Heart left ventricle (tissue), 13 donors: Measurements from ENCODE around the gene OLIG2.

Experiments used
- CTCF ChIP-seq, 12 donors: fragments of 200-600 bp; sonication (generic) in 4 of 12; IDR thresholded peaks; one replicate each; pipeline versions ENCODE4 v1.5.0 to v1.8.0; 2018 to 2022; ENCODE audit warnings: antibody characterized with exemption in 12 of 12, mild to moderate bottlenecking in 5 of 12
- POLR2A ChIP-seq, 2 donors: fragments of 450-650 bp; IDR thresholded peaks; one replicate each; pipeline ENCODE4 v1.6.1; 2017; ENCODE audit warnings: antibody characterized with exemption in 2 of 2, mild to moderate bottlenecking in 2 of 2, moderate library complexity in 2 of 2
- donor health status: ischemic (EF 13 %, LVEDD 7.1; RV severe dilation, severe dysfunction).
- donor health status: DM: no; HTN: yes; CAD: no.
- donor health status: DM: no; HTN: no; CAD: no.
- donor health status: ischemic (EF 25% LVEDD 6.9; RV normal size, moderate dysfunction).
- donor health status: ischemic (EF 25% LVEDD 5.7; RV mildly dilated, moderate dysfunction).
- donor health status: ischemic (EF 35%, LVEDD 5.7; RV mildly dilated, moderate dysfunction).
- donor health status: nonischemic (EF 11% LVEDD 7.7; RV severe dilation, severe dysfunction).
- donor health status: DM: yes; HTN: yes; CAD: no.
- donor health status: PGD.
- donor health status: ischemic (EF 29% LVEDD 5.4; RV normal size, mild dysfunction).
- donor health status: nonischemic (EF 23%, LVEDD 6.1; RV moderate dilation, normal function).

DNA sequence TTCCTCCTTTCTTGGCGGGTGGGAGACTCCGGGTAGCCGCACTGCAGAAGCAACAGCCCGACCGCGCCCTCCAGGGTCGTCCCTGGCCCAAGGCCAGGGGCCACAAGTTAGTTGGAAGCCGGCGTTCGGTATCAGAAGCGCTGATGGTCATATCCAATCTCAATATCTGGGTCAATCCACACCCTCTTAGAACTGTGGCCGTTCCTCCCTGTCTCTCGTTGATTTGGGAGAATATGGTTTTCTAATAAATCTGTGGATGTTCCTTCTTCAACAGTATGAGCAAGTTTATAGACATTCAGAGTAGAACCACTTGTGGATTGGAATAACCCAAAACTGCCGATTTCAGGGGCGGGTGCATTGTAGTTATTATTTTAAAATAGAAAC is 2.5 kb downstream of the OLIG2 start:
- no peak for TF ChIP-seq CTCF (IDR thresholded peaks at IDR 0.05)
- TF ChIP-seq POLR2A (IDR thresholded peaks at IDR 0.05) = no peak
